Activated naive CD8-positive, alpha-beta T cell treated with anti-CD3 and anti-CD28 coated beads for 36 hours (primary cell): ENCODE measurements around the gene HBA2. TPM values are rescaled to one million over a fixed set of nuclear protein-coding genes. Genes with fewer than 3 reads are reported as not detected.
"Not testable (repeated sequence)": the region's sequence is repeated elsewhere in the genome, so short reads cannot be mapped to it uniquely, and the experiment has no call there.

Source experiments
- DNase-seq: peaks from one replicate; pipeline ENCODE4 v3.0.0; 2021
- H3K27ac Mint-ChIP-seq: one replicate; pipeline ENCODE4 v1.8.0; 2022; ENCODE audit warnings: mild to moderate bottlenecking, moderate library complexity, mixed read lengths
- H3K27me3 Mint-ChIP-seq: one replicate; pipeline ENCODE4 v1.8.0; 2022; ENCODE audit warnings: mild to moderate bottlenecking, mixed read lengths
- H3K36me3 Mint-ChIP-seq: one replicate; pipeline ENCODE4 v1.8.0; 2021; ENCODE audit warnings: mild to moderate bottlenecking, mixed read lengths
- H3K4me1 Mint-ChIP-seq: one replicate; pipeline ENCODE4 v1.8.0; 2021; ENCODE audit warnings: mixed read lengths
- H3K4me3 Mint-ChIP-seq: one replicate; pipeline ENCODE4 v1.8.0; 2022; ENCODE audit warnings: mild to moderate bottlenecking, moderate library complexity, mixed read lengths
- H3K9me3 Mint-ChIP-seq: one replicate; pipeline ENCODE4 v1.8.0; 2022; ENCODE audit warnings: mixed read lengths
- total RNA-seq, 2 experiments: library from RNA; stranded (reverse); gene quantifications; one replicate each; pipeline ENCODE4 v1.2.3, GENCODE V29; 2021

The HBA2 gene
- total RNA-seq, 2 experiments from 2014 or later, result not detected

DNA sequence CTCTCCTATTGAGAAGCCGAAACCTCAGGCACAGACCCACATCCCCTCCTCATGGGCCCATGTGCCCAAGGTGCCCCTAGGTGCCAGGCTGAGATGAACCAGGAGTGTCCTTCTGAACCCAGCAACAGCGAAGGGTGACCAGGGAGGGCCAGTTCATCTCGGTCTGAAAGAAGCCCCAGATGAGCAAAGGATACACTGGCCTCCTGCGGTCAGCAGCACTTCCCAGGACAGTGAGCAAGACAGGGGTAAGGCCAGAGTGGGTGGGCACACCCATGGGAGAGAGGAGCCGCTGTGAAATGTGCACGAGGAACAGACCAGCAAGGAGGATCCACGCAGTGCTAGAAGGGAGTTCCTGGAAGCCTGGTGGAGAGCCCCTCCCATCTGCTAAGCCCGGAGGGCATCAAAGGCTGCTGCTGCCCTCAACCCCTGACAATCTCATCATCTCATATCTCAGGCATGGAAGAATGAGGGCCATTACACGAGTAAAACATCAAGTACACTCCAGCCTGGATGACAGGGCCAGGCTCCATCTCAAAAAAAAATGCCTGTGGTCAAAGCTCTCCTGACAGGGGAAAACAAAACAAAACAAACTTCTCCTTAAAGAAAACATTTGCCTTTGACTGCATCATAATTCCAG, 23.5 kb upstream of the HBA2 start:
- Mint-ChIP-seq H3K9me3 (no peaks in the 10 kb centered on the region), H3K27ac (no peak overlapping the region), H3K4me3 (no peak overlapping the region), H3K4me1 (no peaks in the 10 kb centered on the region), H3K36me3 (no peaks in the 10 kb centered on the region), H3K27me3 (peaks cover 22% of the 10 kb centered on the region)
- no peak for DNase-seq

DNA sequence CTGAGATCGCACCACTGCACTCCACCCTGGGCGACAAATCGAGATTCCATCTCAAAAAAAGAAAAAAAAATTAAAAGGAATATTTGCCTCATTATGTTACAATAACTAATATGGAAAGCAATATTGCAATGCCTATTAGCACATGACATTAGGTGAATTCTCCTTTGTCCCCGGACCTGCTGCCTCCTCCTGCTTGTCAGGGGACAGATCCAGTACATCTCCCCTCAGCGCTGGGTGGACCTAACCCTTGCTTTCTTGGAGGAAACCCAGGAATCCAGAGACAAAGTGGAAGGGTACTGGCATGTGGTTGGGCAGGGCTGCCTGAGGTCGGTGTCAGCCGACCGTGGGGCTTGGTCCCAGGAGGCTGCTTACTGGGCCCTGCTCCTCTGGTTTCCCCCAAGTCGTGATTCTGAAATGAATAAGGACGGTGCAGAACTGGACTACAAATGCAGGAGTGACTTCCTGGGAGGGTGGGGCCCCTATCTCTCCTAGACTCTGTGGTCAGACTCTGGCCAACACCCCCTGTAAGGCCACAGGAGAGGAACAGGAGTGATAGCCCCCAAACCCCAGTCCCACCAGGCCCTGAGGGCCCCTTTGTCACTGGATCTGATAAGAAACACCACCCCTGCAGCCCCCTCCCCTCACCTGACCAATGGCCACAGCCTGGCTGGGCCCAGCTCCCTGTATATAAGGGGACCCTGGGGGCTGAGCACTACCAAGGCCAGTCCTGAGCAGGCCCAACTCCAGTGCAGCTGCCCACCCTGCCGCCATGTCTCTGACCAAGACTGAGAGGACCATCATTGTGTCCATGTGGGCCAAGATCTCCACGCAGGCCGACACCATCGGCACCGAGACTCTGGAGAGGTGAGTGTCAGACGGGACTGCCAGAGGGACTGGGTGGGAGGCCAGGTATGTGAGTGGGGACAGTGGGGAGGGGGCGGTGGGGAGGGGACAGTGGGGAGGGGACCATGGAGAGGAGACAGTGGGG, 20.2 kb upstream of the HBA2 start, which contains the start of gene HBZ:
Gene HBZ (plus strand): TSS at position 504 of the 988 bp plus-strand sequence. CDS start 266 bp downstream, at position 770.
- Mint-ChIP-seq H3K27me3 (peaks cover 41% of the 10 kb centered on the region), H3K36me3 (no peaks in the 10 kb centered on the region), H3K27ac (no peak within 1 kb of the TSS), H3K4me1 (peaks cover 5% of the 10 kb centered on the region), H3K4me3 (no peak within 1 kb of the TSS), H3K9me3 (no peaks in the 10 kb centered on the region)
- no peak for DNase-seq

DNA sequence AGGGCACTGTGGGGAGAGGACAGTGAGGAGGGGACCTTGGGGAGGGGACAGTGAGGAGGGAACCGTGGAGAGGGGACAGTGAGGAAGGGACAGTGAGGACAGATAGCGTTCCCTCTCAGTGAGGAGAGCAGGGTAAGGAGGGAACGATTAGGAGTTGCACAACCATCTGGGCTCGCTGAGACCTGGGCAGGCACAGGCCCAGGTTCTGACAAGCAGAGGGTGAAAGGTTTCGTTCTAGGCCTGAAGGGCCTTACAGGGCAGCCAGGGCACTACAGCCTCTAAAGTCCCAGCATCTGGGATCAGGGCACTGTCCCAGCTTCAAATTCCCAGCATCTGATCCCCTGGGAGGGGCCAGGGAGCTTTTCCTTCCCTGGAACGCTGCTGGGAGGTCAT, 19.6 kb upstream of the HBA2 start:
- not testable (repeated sequence) for H3K9me3 Mint-ChIP-seq, H3K27ac Mint-ChIP-seq, DNase-seq, H3K36me3 Mint-ChIP-seq, H3K4me3 Mint-ChIP-seq, H3K4me1 Mint-ChIP-seq
- H3K27me3 Mint-ChIP-seq, result peaks cover 46% of the 10 kb centered on the region

DNA sequence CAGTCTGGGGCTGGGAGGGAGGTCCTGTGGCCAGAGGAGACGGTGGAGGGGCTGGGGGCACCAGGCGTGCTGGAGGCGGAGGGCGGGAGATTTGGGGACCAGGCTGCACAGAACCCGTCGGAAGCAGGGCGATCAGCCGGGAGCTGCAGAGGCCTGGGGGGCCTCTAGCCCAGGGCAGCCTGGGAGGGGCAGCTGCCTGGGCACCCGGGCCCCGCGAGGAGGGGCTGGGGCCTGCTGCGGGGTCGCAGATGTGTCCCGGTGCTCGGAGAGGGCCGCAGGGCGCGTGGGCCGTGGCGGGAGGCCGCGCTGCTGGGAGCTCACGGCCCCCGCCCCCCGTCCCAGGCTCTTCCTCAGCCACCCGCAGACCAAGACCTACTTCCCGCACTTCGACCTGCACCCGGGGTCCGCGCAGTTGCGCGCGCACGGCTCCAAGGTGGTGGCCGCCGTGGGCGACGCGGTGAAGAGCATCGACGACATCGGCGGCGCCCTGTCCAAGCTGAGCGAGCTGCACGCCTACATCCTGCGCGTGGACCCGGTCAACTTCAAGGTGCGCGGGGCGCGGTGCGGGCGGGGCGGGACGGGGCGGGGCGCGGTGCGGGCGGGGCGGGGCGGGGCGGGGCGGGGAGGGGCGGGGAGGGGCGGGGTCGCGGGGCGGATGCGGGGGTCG, 19.0 kb upstream of the HBA2 start:
- not testable (repeated sequence) for H3K9me3 Mint-ChIP-seq, H3K4me1 Mint-ChIP-seq, H3K27ac Mint-ChIP-seq, H3K4me3 Mint-ChIP-seq, DNase-seq, H3K36me3 Mint-ChIP-seq
- peaks cover 49% of the 10 kb centered on the region for H3K27me3 Mint-ChIP-seq

DNA sequence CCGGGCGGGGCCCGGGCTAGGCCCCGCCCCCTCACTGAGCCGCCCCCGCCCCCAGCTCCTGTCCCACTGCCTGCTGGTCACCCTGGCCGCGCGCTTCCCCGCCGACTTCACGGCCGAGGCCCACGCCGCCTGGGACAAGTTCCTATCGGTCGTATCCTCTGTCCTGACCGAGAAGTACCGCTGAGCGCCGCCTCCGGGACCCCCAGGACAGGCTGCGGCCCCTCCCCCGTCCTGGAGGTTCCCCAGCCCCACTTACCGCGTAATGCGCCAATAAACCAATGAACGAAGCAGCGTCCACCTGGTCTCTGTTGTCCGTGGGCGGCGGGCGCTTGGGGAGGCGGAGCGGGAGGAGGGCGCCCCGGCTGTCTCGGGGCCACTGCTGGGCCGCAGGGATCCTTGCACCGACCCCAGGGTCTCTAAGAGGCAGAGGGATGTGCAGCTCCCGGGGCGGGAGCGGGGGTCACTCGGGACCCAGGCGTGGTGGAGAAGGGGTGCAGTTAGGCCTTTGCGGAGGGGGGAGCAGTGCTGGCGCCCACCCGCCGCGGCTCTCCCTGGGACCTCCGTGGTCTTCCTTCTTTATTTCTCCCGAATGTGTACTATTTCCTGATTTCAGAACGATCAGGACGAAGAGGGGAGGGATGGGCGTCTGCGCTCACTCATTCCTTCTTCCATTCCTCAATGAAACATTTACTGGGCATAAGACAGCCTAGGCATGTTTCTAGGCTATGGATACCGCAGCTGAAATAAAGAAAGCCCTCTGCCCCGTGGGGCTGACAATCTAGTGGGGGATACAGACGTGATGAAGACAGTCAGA, 18.3 kb upstream of the HBA2 start:
- Mint-ChIP-seq H3K4me1 (peaks cover 5% of the 10 kb centered on the region), H3K9me3 (no peaks in the 10 kb centered on the region), H3K27ac (no peak overlapping the region), H3K27me3 (peaks cover 53% of the 10 kb centered on the region), H3K4me3 (peak overlapping the region; percentile 60), H3K36me3 (no peaks in the 10 kb centered on the region)
- DNase-seq, result peak; percentile 47

DNA sequence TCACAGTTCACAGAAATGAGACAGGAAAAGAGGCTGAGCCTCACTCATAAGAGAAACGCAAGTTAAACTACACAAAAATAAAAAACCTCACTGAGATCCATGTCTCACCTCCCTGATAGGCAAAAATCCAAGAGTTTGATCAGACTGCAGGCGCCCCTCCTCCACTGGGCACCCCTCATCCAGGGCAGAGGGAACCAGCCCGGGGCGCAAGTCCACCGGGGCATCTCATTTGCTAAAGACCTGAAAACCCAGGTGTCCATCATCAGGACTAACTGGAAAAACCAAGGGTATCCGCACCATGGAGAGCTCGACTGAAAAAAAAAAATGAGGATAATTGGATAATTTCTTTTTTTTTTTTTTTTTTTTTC, 17.7 kb upstream of the HBA2 start:
- peaks cover 5% of the 10 kb centered on the region for H3K4me1 Mint-ChIP-seq
- no peaks in the 10 kb centered on the region for H3K36me3 Mint-ChIP-seq
- H3K4me3 Mint-ChIP-seq, result peak overlapping the region; percentile 60
- no peak overlapping the region for H3K27ac Mint-ChIP-seq
- DNase-seq, result no peak
- H3K27me3 Mint-ChIP-seq, result peaks cover 52% of the 10 kb centered on the region
- no peaks in the 10 kb centered on the region for H3K9me3 Mint-ChIP-seq

DNA sequence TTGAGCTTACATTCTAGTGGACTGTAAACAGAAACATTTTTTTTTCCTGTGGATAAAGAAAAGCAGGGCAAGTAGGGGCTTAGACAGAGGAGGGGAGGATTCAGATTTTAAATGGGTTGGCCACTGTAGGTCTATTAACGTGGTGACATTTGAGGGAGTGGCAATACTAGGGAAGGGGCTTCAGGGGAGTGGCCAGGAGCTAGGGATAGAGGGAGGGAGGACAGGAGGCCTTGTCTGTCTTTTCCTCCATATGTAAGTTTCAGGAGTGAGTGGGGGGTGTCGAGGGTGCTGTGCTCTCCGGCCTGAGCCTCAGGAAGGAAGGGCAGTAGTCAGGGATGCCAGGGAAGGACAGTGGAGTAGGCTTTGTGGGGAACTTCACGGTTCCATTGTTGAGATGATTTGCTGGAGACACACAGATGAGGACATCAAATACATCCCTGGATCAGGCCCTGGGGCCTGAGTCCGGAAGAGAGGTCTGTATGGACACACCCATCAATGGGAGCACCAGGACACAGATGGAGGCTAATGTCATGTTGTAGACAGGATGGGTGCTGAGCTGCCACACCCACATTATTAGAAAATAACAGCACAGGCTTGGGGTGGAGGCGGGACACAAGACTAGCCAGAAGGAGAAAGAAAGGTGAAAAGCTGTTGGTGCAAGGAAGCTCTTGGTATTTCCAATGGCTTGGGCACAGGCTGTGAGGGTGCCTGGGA, 13.4 kb upstream of the HBA2 start:
- Mint-ChIP-seq H3K4me3 (no peak overlapping the region), H3K9me3 (no peaks in the 10 kb centered on the region), H3K36me3 (no peaks in the 10 kb centered on the region), H3K27ac (no peak overlapping the region), H3K4me1 (peaks cover 5% of the 10 kb centered on the region), H3K27me3 (peaks cover 56% of the 10 kb centered on the region)
- no peak for DNase-seq

DNA sequence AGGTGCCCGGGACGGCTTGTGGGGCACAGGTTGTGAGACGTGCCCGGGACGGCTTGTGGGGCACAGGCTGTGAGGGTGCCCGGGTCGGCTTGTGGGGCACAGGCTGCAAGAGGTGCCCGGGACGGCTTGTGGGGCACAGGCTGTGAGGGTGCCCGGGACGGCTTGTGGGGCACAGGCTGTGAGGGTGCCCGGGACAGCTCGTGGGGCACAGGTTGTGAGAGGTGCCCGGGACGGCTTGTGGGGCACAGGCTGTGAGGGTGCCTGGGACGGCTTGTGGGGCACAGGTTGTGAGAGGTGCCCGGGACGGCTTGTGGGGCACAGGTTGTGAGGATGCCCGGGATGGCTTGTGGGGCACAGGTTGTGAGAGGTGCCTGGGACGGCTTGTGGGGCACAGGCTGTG, 12.4 kb upstream of the HBA2 start:
- not testable (repeated sequence) for H3K36me3 Mint-ChIP-seq, DNase-seq, H3K9me3 Mint-ChIP-seq, H3K4me1 Mint-ChIP-seq, H3K4me3 Mint-ChIP-seq, H3K27ac Mint-ChIP-seq
- H3K27me3 Mint-ChIP-seq, result peaks cover 50% of the 10 kb centered on the region

DNA sequence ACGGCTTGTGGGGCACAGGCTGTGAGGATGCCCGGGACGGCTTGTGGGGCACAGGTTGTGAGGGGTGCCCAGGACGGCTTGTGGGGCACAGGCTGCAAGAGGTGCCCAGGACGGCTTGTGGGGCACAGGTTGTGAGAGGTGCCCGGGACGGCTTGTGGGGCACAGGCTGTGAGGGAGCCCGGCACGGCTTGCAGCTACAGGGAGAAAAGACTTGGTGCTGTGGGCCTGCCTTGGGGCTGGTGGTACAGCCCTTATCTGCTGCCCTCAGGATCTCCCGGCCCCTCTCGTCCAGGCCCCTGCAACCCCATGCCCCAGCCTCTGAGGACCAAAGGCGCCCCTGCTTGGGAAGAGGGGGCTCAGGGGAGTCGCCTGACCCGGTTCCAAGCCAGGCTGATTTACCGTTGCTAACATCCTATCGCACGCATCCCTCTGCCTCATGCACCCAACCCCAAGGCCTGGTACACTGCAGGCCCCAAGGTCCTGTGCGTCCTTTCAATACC, 11.9 kb upstream of the HBA2 start:
- Mint-ChIP-seq H3K4me3 (no peak overlapping the region), H3K9me3 (no peaks in the 10 kb centered on the region), H3K4me1 (no peaks in the 10 kb centered on the region), H3K27me3 (peaks cover 51% of the 10 kb centered on the region), H3K36me3 (no peaks in the 10 kb centered on the region), H3K27ac (no peak overlapping the region)
- DNase-seq, result no peak

DNA sequence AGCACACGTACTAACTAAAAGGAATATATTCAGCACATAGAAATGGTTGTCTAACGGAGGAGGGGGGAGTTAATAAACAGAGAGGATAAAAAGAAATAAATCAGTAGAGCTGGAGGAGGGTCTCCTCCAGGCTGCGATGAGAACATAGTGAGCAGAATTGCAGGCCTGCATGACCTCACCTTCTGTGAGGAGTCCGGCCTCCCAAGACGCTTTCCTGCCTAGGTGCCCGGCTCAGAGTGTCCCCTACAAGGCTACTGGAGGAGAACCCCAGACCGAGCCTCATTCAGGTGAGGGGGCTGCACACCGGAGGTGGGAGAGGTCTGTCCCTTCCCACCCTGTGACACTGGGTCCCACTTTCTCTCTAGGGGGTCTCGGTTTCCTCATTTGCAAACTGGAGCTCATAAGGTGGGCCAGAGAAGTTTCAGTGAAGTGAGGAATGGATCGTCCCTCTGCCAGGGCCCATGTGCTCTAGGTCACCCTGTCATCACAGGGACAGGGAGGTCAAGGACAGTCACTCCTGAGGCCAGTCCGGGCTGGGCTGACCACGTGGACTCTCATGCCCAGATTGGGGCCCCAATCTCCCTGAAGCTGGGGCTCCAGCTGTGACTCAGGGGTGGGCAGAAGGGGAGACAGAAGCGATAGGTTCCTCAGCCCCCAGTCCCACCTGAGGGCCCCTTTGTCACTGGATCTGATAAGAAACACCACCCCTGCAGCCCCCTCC, 10.2 kb upstream of the HBA2 start:
- H3K9me3 Mint-ChIP-seq, result no peaks in the 10 kb centered on the region
- DNase-seq, result no peak
- H3K36me3 Mint-ChIP-seq, result no peaks in the 10 kb centered on the region
- H3K4me1 Mint-ChIP-seq, result no peaks in the 10 kb centered on the region
- no peak overlapping the region for H3K4me3 Mint-ChIP-seq
- H3K27ac Mint-ChIP-seq, result no peak overlapping the region
- H3K27me3 Mint-ChIP-seq, result peaks cover 59% of the 10 kb centered on the region

DNA sequence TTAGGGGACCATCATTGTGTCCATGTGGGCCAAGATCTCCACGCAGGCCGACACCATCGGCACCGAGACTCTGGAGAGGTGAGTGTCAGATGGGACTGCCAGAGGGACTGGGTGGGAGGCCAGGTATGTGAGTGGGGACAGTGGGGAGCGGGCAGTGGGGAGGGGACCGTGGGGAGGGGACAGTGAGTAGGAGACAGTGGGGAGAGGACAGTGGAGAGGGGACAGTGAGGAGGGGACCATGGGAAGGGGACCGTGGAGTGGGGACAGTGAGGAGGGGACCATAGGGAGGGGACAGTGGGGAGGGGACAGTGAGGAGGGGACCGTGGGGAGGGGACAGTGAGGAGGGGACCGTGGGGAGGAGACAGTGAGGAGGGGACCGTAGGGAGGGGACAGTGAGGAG, 9.5 kb upstream of the HBA2 start:
- not testable (repeated sequence) for H3K9me3 Mint-ChIP-seq, H3K27ac Mint-ChIP-seq, H3K4me1 Mint-ChIP-seq, H3K36me3 Mint-ChIP-seq, DNase-seq, H3K4me3 Mint-ChIP-seq
- H3K27me3 Mint-ChIP-seq, result peaks cover 60% of the 10 kb centered on the region

DNA sequence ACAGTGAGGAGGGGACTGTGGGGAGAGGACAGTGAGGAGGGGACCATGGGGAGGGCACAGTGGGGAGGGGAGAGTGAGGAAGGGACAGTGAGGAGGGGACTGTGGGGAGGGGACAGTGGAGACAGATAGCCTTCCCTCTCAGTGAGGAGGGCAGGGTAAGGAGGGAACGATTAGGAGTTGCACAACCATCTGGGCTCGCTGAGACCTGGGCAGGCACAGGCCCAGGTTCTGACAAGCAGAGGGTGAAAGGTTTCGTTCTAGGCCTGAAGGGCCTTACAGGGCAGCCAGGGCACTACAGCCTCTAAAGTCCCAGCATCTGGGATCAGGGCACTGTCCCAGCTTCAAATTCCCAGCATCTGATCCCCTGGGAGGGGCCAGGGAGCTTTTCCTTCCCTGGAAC, 9.0 kb upstream of the HBA2 start:
- H3K27ac Mint-ChIP-seq, DNase-seq, H3K4me1 Mint-ChIP-seq, H3K4me3 Mint-ChIP-seq, H3K36me3 Mint-ChIP-seq, H3K9me3 Mint-ChIP-seq: not testable (repeated sequence)
- peaks cover 62% of the 10 kb centered on the region for H3K27me3 Mint-ChIP-seq

DNA sequence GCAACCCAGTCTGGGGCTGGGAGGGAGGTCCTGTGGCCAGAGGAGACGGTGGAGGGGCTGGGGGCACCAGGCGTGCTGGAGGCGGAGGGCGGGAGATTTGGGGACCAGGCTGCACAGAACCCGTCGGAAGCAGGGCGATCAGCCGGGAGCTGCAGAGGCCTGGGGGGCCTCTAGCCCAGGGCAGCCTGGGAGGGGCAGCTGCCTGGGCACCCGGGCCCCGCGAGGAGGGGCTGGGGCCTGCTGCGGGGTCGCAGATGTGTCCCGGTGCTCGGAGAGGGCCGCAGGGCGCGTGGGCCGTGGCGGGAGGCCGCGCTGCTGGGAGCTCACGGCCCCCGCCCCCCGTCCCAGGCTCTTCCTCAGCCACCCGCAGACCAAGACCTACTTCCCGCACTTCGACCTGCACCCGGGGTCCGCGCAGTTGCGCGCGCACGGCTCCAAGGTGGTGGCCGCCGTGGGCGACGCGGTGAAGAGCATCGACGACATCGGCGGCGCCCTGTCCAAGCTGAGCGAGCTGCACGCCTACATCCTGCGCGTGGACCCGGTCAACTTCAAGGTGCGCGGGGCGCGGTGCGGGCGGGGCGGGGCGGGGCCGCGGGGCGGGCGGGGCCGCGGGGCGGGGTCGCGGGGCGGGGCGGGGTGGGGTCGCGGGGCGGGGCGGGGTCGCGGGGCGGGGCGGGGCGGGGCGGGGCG, 8.4 kb upstream of the HBA2 start:
- not testable (repeated sequence) for H3K36me3 Mint-ChIP-seq, H3K4me3 Mint-ChIP-seq, H3K9me3 Mint-ChIP-seq, H3K27ac Mint-ChIP-seq, H3K4me1 Mint-ChIP-seq, DNase-seq
- H3K27me3 Mint-ChIP-seq, result peaks cover 63% of the 10 kb centered on the region
